Mesodermal cell (in vitro differentiated cells): ENCODE measurements around the gene CACNA1E.

ENCODE experiments used
- H3K27ac ChIP-seq: 2 replicates; pipeline ENCODE4 v1.7.0; 2013; ENCODE audit warnings: mild to moderate bottlenecking, low read depth, low read length, moderate library complexity; ENCODE audit not compliant: severe bottlenecking
- H3K36me3 ChIP-seq: 2 replicates; pipeline ENCODE4 v1.7.1; 2013; ENCODE audit warnings: mild to moderate bottlenecking, low read length, moderate library complexity; ENCODE audit not compliant: control insufficient read depth, insufficient read depth
- H3K4me1 ChIP-seq: one replicate; pipeline ENCODE4 v1.7.1; 2013; ENCODE audit warnings: mild to moderate bottlenecking, low read length; ENCODE audit not compliant: insufficient read depth, control insufficient read depth, poor library complexity, severe bottlenecking
- H3K4me3 ChIP-seq: 2 replicates; pipeline ENCODE4 v1.7.0; 2013; ENCODE audit warnings: low read length, control low read depth, mild to moderate bottlenecking; ENCODE audit not compliant: insufficient read depth, poor library complexity, severe bottlenecking; ENCODE audit errors: extremely low read depth
- H3K9me3 ChIP-seq: 2 replicates; pipeline ENCODE4 v1.7.1; 2013; ENCODE audit warnings: mild to moderate bottlenecking, low read length, moderate library complexity; ENCODE audit not compliant: control insufficient read depth
- whole genome bisulfite sequencing, 2 experiments: methylation state at CpG; one replicate each; pipeline ENCODE4 v1.1.5; 2013; ENCODE audit warnings: missing lambda C conversion rate in 2 of 2; ENCODE audit not compliant: insufficient coverage in 2 of 2; 5-methylcytosine and 5-hydroxymethylcytosine counted together

CACNA1E gene

GRCh38 chr1:181779343-181779742 is 296.0 kb downstream of the CACNA1E start:
- WGBS, 2 experiments, result 91 to 100% methylated on average over 2 to 5 of the region's 6 CpGs
- no peaks in the 10 kb centered on the region for H3K36me3 ChIP-seq
- H3K4me1 ChIP-seq, result peaks cover 14% of the 10 kb centered on the region
- H3K9me3 ChIP-seq, result no peaks in the 10 kb centered on the region
- H3K27ac ChIP-seq, result no peak overlapping the region
- H3K4me3 ChIP-seq, result no peak overlapping the region

GRCh38 chr1:181783208-181783607 is 299.9 kb downstream of the CACNA1E start:
- Histone ChIP-seq H3K9me3 (no peaks in the 10 kb centered on the region), H3K4me1 (peaks cover 6% of the 10 kb centered on the region)
- 43 to 71% methylated on average over 1 of the region's 2 CpGs for WGBS, 2 experiments

GRCh38 chr1:181784039-181784683 is 300.8 kb downstream of the CACNA1E start:
- Histone ChIP-seq H3K9me3 (no peaks in the 10 kb centered on the region), H3K27ac (no peak overlapping the region), H3K4me3 (no peak overlapping the region), H3K4me1 (no peaks in the 10 kb centered on the region), H3K36me3 (no peaks in the 10 kb centered on the region)
- WGBS, 2 experiments, result 63 to 73% methylated on average over 3 of the region's 3 CpGs

More at GRCh38 chr1:181783208-181783607, 299.9 kb downstream of the CACNA1E start:
- Histone ChIP-seq H3K36me3 (no peaks in the 10 kb centered on the region), H3K27ac (no peak overlapping the region), H3K4me3 (no peak overlapping the region)

GRCh38 chr1:181789395-181789794 is 306.1 kb downstream of the CACNA1E start:
- 82 to 100% methylated on average over 1 to 2 of the region's 2 CpGs for WGBS, 2 experiments

GRCh38 chr1:181791721-181792120 is 308.4 kb downstream of the CACNA1E start:
- Histone ChIP-seq H3K4me1 (no peaks in the 10 kb centered on the region), H3K9me3 (no peaks in the 10 kb centered on the region), H3K27ac (no peak overlapping the region), H3K4me3 (no peak overlapping the region), H3K36me3 (no peaks in the 10 kb centered on the region)
- WGBS, 2 experiments, result 72 to 95% methylated on average over 3 to 5 of the region's 6 CpGs

More at GRCh38 chr1:181789395-181789794, 306.1 kb downstream of the CACNA1E start:
- Histone ChIP-seq H3K4me1 (no peaks in the 10 kb centered on the region), H3K4me3 (no peak overlapping the region), H3K27ac (no peak overlapping the region), H3K9me3 (no peaks in the 10 kb centered on the region), H3K36me3 (no peaks in the 10 kb centered on the region)

GRCh38 chr1:181793831-181794230 is 310.5 kb downstream of the CACNA1E start:
- WGBS, 2 experiments, result 91 to 94% methylated on average over 5 of the region's 7 CpGs
- no peaks in the 10 kb centered on the region for H3K36me3 ChIP-seq
- H3K27ac ChIP-seq, result no peak overlapping the region
- no peaks in the 10 kb centered on the region for H3K4me1 ChIP-seq
- H3K4me3 ChIP-seq, result no peak overlapping the region
- no peaks in the 10 kb centered on the region for H3K9me3 ChIP-seq

- Histone ChIP-seq H3K27ac (no peak overlapping the region), H3K9me3 (no peaks in the 10 kb centered on the region), H3K36me3 (no peaks in the 10 kb centered on the region), H3K4me1 (no peaks in the 10 kb centered on the region), H3K4me3 (no peak overlapping the region)
- WGBS, 2 experiments, result 83 to 89% methylated on average over 1 to 3 of the region's 3 CpGs
Measured at GRCh38 chr1:181794332-181794731, 311.0 kb downstream of the CACNA1E start.

GRCh38 chr1:181798191-181798926 is 315.0 kb downstream of the CACNA1E start:
- Histone ChIP-seq H3K27ac (no peak overlapping the region), H3K4me3 (no peak overlapping the region), H3K36me3 (no peaks in the 10 kb centered on the region), H3K9me3 (no peaks in the 10 kb centered on the region), H3K4me1 (no peaks in the 10 kb centered on the region)
- 89 to 95% methylated on average over 24 to 28 of the region's 32 CpGs for WGBS, 2 experiments

GRCh38 chr1:181801617-181802016 is 318.3 kb downstream of the CACNA1E start:
- no peaks in the 10 kb centered on the region for H3K4me1 ChIP-seq
- no peaks in the 10 kb centered on the region for H3K36me3 ChIP-seq
- no peak overlapping the region for H3K27ac ChIP-seq
- WGBS, 2 experiments, result no CpG with 5 or more reads among the region's 1 CpG
- H3K9me3 ChIP-seq, result no peaks in the 10 kb centered on the region
- H3K4me3 ChIP-seq, result no peak overlapping the region

- no peaks in the 10 kb centered on the region for H3K36me3 ChIP-seq
- WGBS, 2 experiments, result 83 to 100% methylated on average over 2 of the region's 3 CpGs
- no peak overlapping the region for H3K4me3 ChIP-seq
- peaks cover 2% of the 10 kb centered on the region for H3K4me1 ChIP-seq
- no peaks in the 10 kb centered on the region for H3K9me3 ChIP-seq
- no peak overlapping the region for H3K27ac ChIP-seq
Measured at GRCh38 chr1:181802466-181802865, 319.1 kb downstream of the CACNA1E start.

GRCh38 chr1:181803421-181803820 is 320.1 kb downstream of the CACNA1E start:
- WGBS, 2 experiments, result 88 to 92% methylated on average over 3 of the region's 3 CpGs
- no peaks in the 10 kb centered on the region for H3K9me3 ChIP-seq
- H3K36me3 ChIP-seq, result no peaks in the 10 kb centered on the region
- H3K4me3 ChIP-seq, result no peak overlapping the region
- H3K27ac ChIP-seq, result no peak overlapping the region
- H3K4me1 ChIP-seq, result peaks cover 2% of the 10 kb centered on the region
